Left kidney (tissue), 2 donors: Measurements from ENCODE around the gene RNF144B. TPM values are rescaled to one million over a fixed set of nuclear protein-coding genes. Genes with fewer than 3 reads are reported as not detected.

Experiments
- DNase-seq: peaks from one replicate; pipeline ENCODE4 v3.0.0-alpha.2; 2013
- polyA plus RNA-seq: library from polyadenylated mRNA; unstranded; fragments of 120-200 nt; gene quantifications from one replicate; pipeline ENCODE4 v1.2.1, GENCODE V29; 2013; ENCODE audit not compliant: insufficient read length

RNF144B gene
- polyA plus RNA-seq, 1 donor = 20.5 TPM

GRCh38 chr6:18481870-18482269 is 94.7 kb downstream of the RNF144B start:
- no peak for DNase-seq

DNA sequence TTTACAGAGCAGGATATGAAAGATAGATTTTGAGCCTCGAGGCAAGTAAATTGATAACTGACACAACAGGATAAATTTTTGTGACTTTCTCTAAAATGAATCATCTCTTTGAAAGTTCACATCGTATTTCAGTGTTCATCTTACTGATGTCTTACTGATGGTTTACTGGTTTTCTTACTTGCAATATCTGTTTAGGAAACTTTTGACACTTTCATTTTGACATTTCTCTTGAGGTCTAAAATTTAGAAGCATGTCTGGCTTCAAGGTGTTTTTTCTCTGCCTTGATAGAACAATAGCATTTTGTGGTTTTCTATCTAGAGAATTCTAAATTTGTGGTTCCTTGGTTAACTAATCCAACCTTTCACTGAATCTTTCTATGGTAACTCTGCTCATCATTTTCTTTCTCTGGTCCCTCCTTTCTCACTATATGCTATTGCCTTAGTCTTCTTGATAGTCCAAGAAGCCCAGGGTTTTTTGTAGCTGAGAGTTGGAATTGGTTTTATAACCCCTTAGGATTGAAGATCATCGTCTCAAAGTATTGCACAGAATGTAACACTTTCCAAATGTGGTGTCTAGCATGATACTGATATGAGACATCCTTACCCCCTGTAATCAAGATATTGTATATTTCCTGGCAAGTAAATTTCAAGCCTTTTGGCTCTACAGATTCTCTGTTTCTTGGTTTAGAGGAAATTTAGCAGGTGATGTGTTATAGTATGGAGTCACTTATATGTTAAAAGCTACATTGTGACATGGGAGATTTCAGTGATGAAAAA is 98.7 kb downstream of the RNF144B start:
- no peak for DNase-seq

- DNase-seq = no peak
These were observed 100.9 kb downstream of the RNF144B start for GRCh38 chr6:18488004-18488403.

DNA sequence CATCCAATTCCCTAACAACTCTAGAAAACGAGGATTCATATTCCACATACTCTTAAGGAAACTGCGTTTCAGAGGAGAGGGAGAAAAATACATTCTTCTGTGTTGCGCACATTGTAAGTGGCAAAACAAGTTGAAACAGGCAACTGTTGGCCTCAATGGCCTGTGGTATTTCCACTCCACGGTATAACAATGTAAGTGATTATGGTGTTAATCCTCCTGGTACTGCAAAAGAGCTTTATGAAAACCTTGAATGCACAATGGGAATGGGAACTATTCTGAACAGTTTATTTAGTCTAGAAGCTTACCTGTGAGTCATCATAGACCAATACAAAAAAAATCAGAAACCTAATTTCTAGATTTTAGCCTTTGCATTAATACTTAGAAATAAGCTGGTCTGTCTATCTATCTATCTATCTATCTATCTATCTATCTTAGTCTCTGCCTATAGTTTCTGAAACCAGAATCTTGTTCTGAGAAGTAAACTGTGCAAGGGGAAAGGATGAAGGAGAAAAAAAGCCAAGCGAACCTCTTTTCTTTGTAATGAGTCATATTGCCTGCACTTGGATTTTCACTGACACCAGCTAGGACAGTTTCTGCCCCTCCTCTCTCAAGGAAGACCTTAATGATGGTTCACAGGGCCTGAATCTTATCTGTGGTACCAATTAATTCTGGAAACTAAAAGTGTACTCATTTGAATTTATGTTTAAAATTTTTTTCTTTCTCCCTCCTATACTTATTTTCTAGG is 101.5 kb downstream of the RNF144B start:
- no peak for DNase-seq

DNA sequence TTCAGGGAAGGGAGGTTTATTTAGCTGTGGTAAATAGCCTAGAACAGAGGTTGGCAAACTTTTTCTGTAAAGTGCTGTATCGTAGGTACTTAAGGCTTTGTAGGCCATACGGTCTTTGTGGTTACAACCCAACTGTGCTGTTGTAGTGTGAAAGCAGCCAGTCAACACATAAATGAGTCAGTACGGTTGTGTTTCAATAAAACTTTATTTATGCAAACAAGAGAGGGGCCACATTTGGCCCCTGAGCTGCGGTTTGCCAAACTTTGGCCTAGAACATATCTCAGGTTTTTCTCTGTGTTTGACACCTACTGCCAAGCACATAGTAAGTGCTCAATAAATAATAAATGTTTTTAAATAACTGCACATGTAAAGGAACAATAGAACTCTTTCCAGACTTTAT is 102.2 kb downstream of the RNF144B start:
- DNase-seq = no peak

- DNase-seq = no peak
These were observed 104.3 kb downstream of the RNF144B start for GRCh38 chr6:18491308-18492045.

DNA sequence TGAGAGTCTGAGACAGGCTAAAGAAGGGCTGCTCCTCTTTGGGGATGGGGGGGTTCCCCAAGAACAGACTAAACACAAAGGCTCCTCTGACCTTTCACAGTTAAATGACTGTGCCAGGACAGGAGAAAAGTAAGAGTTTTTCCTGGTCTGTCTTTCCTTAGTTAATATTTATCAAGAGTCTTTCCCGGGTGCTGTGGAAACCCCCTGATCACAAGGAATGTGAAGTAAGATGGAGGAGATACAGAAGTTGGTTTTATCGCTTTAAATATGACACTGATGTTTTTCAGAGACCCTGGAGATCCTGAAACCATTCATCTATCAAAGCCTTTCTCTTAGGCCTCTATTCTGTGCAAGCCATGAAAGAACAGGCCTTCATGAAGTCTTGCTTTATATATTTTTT is 105.8 kb downstream of the RNF144B start:
- no peak for DNase-seq

GRCh38 chr6:18493382-18493891 is 106.3 kb downstream of the RNF144B start:
- DNase-seq = no peak

DNA sequence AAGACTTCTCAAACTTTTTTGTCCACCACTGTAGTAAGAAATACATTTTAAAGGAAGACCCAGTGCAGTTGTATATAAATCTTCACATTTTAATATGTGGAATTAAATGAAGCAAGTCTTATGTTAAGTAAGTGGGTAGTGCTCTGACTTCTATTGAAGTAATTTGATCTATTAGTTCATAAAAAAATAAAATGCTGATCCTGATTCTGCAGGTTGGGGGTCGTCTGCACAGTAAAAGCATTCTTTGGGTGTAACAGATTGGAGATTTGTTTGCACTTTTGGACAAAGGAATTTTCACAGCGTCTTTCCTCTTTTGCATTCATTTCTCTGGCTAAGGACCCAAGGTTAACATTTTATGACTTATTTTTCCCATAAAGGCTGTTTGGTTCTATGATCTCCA is 106.8 kb downstream of the RNF144B start:
- no peak for DNase-seq

DNA sequence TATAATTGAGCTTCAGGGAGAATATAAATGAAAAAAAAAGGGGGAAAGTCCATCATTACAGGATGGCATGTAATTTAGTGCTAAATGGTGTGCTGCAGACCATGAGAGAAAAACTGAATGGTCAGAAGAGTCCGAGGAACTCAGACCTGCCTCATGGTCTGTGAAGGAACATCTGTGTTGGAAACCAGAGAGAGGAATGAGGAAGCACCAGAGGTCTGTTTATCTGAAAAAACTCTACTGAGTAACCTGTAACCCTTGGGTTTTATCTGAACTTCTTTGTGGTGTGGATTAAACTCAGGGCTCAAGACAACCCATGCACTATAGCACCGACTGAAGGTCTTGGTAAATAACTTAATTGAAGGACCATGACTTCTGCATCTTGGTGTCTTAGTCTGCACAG is 108.1 kb downstream of the RNF144B start:
- no peak for DNase-seq

- DNase-seq = no peak
These were observed 109.3 kb downstream of the RNF144B start for GRCh38 chr6:18496462-18496861.

- no peak for DNase-seq
These were observed 109.9 kb downstream of the RNF144B start for GRCh38 chr6:18497006-18497405.

- no peak for DNase-seq
These were observed 111.3 kb downstream of the RNF144B start for GRCh38 chr6:18498408-18498807.

DNA sequence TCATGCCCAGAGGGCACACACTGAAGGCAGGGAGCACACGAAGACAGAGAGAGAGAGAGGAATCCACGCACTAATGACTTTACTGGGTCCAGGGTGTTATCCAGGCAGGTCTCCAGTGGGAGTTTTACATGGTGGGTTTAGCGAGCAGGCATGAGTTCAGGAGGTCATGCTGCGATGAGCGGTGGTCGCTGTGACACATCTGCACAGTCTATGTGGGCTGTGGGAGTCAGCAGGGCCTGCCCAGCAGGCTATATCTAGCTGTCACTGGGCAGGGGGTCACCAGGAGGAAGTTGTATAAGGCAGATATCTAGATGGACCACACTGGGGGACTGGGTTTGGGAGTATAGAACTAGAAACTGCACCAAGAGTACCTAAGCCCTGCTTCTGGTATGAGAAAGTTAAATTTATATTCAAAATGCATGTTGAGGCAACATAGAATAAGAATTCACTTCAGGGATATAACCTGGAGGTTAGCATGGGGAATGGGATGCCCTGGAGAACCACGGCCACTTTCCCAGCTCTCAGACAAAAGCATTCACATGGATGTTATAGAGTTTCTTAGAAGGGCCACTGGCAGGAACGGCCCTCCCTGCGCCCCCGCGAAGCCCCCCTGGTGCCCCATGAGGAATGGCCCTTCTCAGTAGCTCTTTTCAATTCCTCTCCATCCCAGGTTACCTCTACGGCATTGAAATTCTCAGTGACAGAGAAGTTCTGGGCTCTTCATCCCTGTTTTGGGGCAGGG is 113.9 kb downstream of the RNF144B start:
- no peak for DNase-seq

DNA sequence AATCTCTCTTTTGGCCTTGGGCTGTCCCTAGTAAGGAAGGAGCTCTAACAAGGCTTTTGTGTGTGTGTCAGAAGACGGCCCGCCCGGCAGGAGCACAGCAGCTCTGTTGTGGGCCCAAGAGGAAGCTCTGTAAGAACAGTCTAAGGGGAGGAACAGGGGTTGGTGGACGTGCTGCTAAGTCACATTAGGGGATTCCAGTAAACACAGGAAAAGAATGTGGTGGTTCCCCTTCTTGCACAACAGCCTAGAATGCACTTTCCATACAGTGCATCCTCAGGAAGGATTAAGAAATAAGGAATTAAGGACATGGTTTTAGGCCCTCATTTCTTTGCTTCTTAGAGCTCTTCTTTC is 114.5 kb downstream of the RNF144B start:
- DNase-seq = no peak

DNA sequence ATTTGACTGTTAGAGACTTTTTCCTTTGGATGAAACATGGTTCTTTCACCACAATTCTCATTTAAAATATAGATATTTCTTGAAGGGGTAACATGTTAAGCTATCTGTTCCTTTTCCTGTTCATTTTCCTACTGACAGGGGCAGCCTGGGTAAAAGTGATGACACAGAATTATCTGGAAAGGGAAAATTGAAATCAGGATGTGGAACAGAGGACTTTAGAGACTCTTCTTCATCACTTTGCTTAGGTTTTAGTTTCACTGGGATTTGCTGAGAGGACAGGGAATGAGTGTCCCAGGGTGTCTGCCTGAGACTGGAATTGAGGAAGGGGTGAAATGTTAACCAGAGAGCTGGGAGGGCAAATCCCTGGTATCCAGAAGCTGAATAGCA is 116.0 kb downstream of the RNF144B start:
- DNase-seq = no peak

DNA sequence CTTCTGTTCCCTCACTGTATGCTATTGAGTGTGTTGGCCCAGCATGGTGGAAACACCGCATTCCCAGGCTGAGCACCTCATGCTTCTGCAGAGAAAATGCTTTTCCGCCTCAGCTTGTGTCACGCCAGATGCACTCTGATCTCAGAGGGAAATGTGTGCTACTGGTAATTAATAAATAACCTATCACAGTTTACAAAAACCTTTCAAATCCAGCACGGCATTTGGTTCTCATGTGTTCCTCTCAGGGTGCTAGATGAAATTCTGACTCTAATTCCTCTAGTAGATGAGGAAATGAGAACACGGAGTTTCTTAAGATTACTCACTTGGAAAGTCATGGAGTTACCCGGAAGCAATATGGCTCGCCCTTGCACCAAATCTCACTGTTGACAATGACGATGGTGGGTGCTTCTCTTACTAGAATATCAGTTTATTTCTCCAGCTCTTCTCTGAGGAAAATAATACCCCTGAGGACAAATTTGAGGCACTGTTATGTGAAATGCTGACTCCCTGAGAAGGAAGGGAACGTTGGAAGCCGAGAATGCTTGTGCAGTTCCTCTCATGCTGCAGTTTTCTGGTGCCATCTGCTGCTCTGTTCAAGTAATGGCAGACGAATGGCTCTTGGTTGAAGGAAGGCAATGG is 116.6 kb downstream of the RNF144B start:
- peak; percentile 79 for DNase-seq

DNA sequence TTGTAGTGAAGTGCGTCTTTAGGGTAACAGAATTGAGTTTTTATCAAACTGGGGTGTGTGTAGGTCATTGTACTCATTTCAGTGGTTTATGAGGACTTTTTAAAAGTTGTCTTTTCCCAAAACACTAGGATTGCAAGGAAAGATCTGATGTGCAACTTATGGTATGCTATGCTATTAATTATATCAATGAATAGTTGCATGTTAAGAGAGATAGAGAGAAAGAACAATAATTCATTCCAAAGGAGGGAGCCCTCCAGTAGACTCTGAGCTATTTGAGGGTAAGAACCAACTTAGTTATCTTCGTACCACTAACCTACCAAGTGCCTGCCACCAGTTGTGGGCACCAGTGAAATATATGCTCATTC is 117.1 kb downstream of the RNF144B start:
- DNase-seq = no peak

- no peak for DNase-seq
These were observed 119.3 kb downstream of the RNF144B start for GRCh38 chr6:18506382-18507017.

DNA sequence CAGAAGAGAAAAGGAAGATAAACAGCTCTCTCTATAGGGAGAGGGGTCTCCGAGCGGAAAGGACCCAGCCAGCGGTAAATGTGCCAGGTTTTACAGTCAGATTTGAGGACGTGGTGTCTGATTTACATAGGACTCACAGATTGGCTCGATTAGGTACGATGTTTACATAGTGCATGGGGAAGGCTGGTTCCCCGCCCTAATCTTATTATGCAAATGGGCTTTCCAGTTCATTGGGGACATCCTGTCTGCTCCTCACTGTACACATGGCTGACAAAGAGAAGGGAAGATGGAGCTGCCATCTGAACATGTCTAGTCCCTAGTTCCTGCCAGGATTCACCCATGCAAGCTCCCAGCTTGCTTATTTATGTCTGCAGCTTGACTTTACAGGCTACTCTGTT is 119.9 kb downstream of the RNF144B start:
- DNase-seq = no peak

DNA sequence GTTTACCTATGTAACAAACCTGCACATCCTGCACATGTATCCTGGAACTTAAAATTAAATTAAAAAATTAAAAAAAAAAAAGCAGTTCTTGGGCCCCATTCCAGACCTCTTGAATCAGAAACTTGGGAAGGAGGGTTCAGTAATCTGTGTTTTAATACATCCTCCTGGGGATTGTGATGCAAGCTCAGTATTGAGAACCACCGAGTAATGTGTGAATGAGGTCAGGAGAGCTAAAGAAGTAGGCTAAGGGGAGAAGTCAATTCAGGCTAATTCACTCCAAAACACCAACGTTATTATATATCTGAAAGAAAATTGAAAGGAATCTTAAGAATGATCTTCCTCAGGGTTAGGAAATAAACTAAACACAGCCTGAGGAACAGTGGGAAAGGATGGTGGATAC is 120.4 kb downstream of the RNF144B start:
- no peak for DNase-seq
